ENCODE results near the gene TBPL1. TPM values are rescaled to one million over a fixed set of nuclear protein-coding genes. Genes with fewer than 3 reads are reported as not detected.

The TBPL1 gene
- total and polyA plus RNA-seq, 2 donors (not counting 1 experiment from before 2014, with no cell fraction given): 23.3 to 29.6 TPM

- intact Hi-C loops (cut with micrococcal nuclease): no loop called here
- Histone ChIP-seq H3K79me2 (ENCODE audit: control insufficient read depth, insufficient read depth, low read length) (no peaks in the 10 kb centered on the region), H3K27ac (ENCODE audit: low read length in 2 of 2) (no peak overlapping the region), H2AFZ (ENCODE audit: insufficient read depth, low read depth, low read length, poor library complexity, severe bottlenecking) (no peak overlapping the region), H3K4me1 (ENCODE audit: control insufficient read depth in 2 of 2, insufficient read depth in 2 of 2, low read length in 2 of 2) (peaks cover 0 to 2% of the 10 kb centered on the region in 2 donors), H3K9ac (ENCODE audit: low read length) (no peak overlapping the region), H4K20me1 (ENCODE audit: control insufficient read depth, insufficient read depth, low read length, poor library complexity, severe bottlenecking) (no peaks in the 10 kb centered on the region), H3K4me2 (replicated peaks; ENCODE audit: low read depth, low read length, poor library complexity, severe bottlenecking) (no peak overlapping the region), H3K4me3 (ENCODE audit: control extremely low read depth in 1 of 5, extremely low read depth in 1 of 5, insufficient read depth in 1 of 5, low read depth in 2 of 5, low read length in 4 of 5) (no peak overlapping the region), H3K9me3 (ENCODE audit: control extremely low read depth in 1 of 3, control insufficient read depth in 2 of 3, insufficient read depth in 1 of 3, low read length in 2 of 3) (no peaks in the 10 kb centered on the region), H3K27me3 (replicated peaks in 1 of 4; ENCODE audit: control extremely low read depth in 1 of 4, control insufficient read depth in 3 of 4, insufficient read depth in 4 of 4, low read length in 3 of 4) (peaks cover 0 to 2% (median 0%) of the 10 kb centered on the region in 4 experiments), H3K36me3 (replicated peaks in 1 of 2; ENCODE audit: control extremely low read depth in 1 of 2, control insufficient read depth in 1 of 2, extremely low read depth in 1 of 2, insufficient read depth in 2 of 2, low read length in 1 of 2) (no peaks in the 10 kb centered on the region)
- ChIA-PET CTCF (no interaction called here), POLR2A (no interaction called here)
- peaks cover 11% of the 10 kb centered on the region for H3K27me3 Mint-ChIP-seq
- H3K4me3 Mint-ChIP-seq: no peak overlapping the region
- H3K9me3 Mint-ChIP-seq (ENCODE audit: insufficient read depth): no peaks in the 10 kb centered on the region
- no peak overlapping the region for H3K27ac Mint-ChIP-seq
- TF ChIP-seq EZH2 (IDR thresholded peaks at IDR 0.05; ENCODE audit: borderline replicate concordance, insufficient read depth, low read depth, low read length, poor library complexity, severe bottlenecking): no peak
- no peak for TF ChIP-seq CTCF (IDR thresholded peaks at IDR 0.05)
- ATAC-seq (ENCODE audit: low read depth) (no peak), DNase-seq (no peak)
- H3K4me1 Mint-ChIP-seq: peaks cover 4% of the 10 kb centered on the region
Measured at GRCh38 chr6:134016558-134016814, 63.5 kb downstream of the TBPL1 start.

- H3K4me1 ChIP-seq (ENCODE audit: control insufficient read depth in 2 of 2, insufficient read depth in 2 of 2, low read length in 2 of 2): peaks cover 6 to 9% of the 10 kb centered on the region in 2 donors
- no peak for DNase-seq
- H2AFZ ChIP-seq (ENCODE audit: insufficient read depth, low read depth, low read length, poor library complexity, severe bottlenecking): no peak overlapping the region
- Mint-ChIP-seq H3K4me3 (no peak overlapping the region), H3K27me3 (peaks cover 8% of the 10 kb centered on the region), H3K9me3 (ENCODE audit: insufficient read depth) (no peaks in the 10 kb centered on the region), H3K27ac (no peak overlapping the region), H3K4me1 (peaks cover 12% of the 10 kb centered on the region)
- H3K4me2 ChIP-seq (replicated peaks; ENCODE audit: low read depth, low read length, poor library complexity, severe bottlenecking): no peak overlapping the region
- no peak for ATAC-seq (ENCODE audit: low read depth)
- intact Hi-C loops (cut with micrococcal nuclease): no loop called here
- no peaks in the 10 kb centered on the region for H3K79me2 ChIP-seq (ENCODE audit: control insufficient read depth, insufficient read depth, low read length)
- ChIA-PET CTCF (no interaction called here), POLR2A (no interaction called here)
- TF ChIP-seq EZH2 (IDR thresholded peaks at IDR 0.05; ENCODE audit: borderline replicate concordance, insufficient read depth, low read depth, low read length, poor library complexity, severe bottlenecking) (no peak), CTCF (IDR thresholded peaks at IDR 0.05) (no peak)
- no peak overlapping the region for H3K4me3 ChIP-seq (ENCODE audit: control extremely low read depth in 1 of 5, extremely low read depth in 1 of 5, insufficient read depth in 1 of 5, low read depth in 2 of 5, low read length in 4 of 5)
- H3K9ac ChIP-seq (ENCODE audit: low read length): no peak overlapping the region
- H3K36me3 ChIP-seq (replicated peaks in 1 of 2; ENCODE audit: control extremely low read depth in 1 of 2, control insufficient read depth in 1 of 2, extremely low read depth in 1 of 2, insufficient read depth in 2 of 2, low read length in 1 of 2): no peaks in the 10 kb centered on the region
- H3K27me3 ChIP-seq (replicated peaks in 1 of 4; ENCODE audit: control extremely low read depth in 1 of 4, control insufficient read depth in 3 of 4, insufficient read depth in 4 of 4, low read length in 3 of 4): peaks cover 0 to 2% (median 0%) of the 10 kb centered on the region in 4 experiments
- H4K20me1 ChIP-seq (ENCODE audit: control insufficient read depth, insufficient read depth, low read length, poor library complexity, severe bottlenecking): no peaks in the 10 kb centered on the region
- H3K9me3 ChIP-seq (ENCODE audit: control extremely low read depth in 1 of 3, control insufficient read depth in 2 of 3, insufficient read depth in 1 of 3, low read length in 2 of 3): no peaks in the 10 kb centered on the region
- no peak overlapping the region for H3K27ac ChIP-seq (ENCODE audit: low read length in 2 of 2)
- WGBS (ENCODE audit: insufficient coverage): no CpG with 5 or more reads among the region's 1 CpG
Measured at GRCh38 chr6:134020071-134020470, 67.0 kb downstream of the TBPL1 start.

Data from B cell (primary cell).